ENCODE results near the gene ST6GAL1. TPM values are rescaled to one million over a fixed set of nuclear protein-coding genes. Genes with fewer than 3 reads are reported as not detected.

Gene ST6GAL1
- total RNA-seq, 1 experiment from 2014 or later = 74.2 TPM

- intact Hi-C loops (cut with micrococcal nuclease; ENCODE audit: unreplicated experiment) = no loop called here
- POLR2A ChIA-PET (ENCODE audit: low non-redundant PET) = no interaction called here
- no TSS peak for BruUV-seq (replicated peaks)
Measured at GRCh38 chr3:187072102-187072501, 141.8 kb downstream of the ST6GAL1 start.

GRCh38 chr3:187072511-187072910 is 142.2 kb downstream of the ST6GAL1 start:
- Histone ChIP-seq H3K36me3 (ENCODE audit: insufficient read depth, low read length, poor library complexity, severe bottlenecking) (peaks cover 38% of the 10 kb centered on the region), H3K27me3 (replicated peaks; ENCODE audit: insufficient read depth, low read depth, low read length, poor library complexity) (no peaks in the 10 kb centered on the region), H3K4me3 (ENCODE audit: low read depth, low read length, poor library complexity, severe bottlenecking) (no peak overlapping the region), H3K27ac (ENCODE audit: low read depth, low read length, poor library complexity, severe bottlenecking) (peak overlapping the region; percentile 16), H3K4me1 (ENCODE audit: insufficient read depth, low read length, poor library complexity, severe bottlenecking) (peaks cover 14% of the 10 kb centered on the region), H3K9me3 (ENCODE audit: low read depth, low read length, poor library complexity, severe bottlenecking) (no peaks in the 10 kb centered on the region)
- DNase-seq (ENCODE audit: low spot score) = peak; percentile 56
- ChIA-PET POLR2A (ENCODE audit: low non-redundant PET) (no interaction called here), CTCF (no interaction called here)
- BruUV-seq (replicated peaks) = no TSS peak
- TF ChIP-seq EZH2 (IDR thresholded peaks at IDR 0.05; ENCODE audit: borderline replicate concordance, low read depth, low read length, poor library complexity, severe bottlenecking) = no peak
- no peak for TF ChIP-seq CTCF (conservative IDR thresholded peaks at IDR 0.05; ENCODE audit: low read depth, low read length)
- intact Hi-C loops (cut with micrococcal nuclease; ENCODE audit: unreplicated experiment) = no loop called here

More at GRCh38 chr3:187072102-187072501, 141.8 kb downstream of the ST6GAL1 start:
- no peak for DNase-seq (ENCODE audit: low spot score)
- H3K27me3 ChIP-seq (replicated peaks; ENCODE audit: insufficient read depth, low read depth, low read length, poor library complexity) = no peaks in the 10 kb centered on the region
- H3K4me1 ChIP-seq (ENCODE audit: insufficient read depth, low read length, poor library complexity, severe bottlenecking) = peaks cover 14% of the 10 kb centered on the region
- H3K4me3 ChIP-seq (ENCODE audit: low read depth, low read length, poor library complexity, severe bottlenecking) = no peak overlapping the region
- TF ChIP-seq CTCF (conservative IDR thresholded peaks at IDR 0.05; ENCODE audit: low read depth, low read length) = no peak
- TF ChIP-seq EZH2 (IDR thresholded peaks at IDR 0.05; ENCODE audit: borderline replicate concordance, low read depth, low read length, poor library complexity, severe bottlenecking) = no peak
- H3K9me3 ChIP-seq (ENCODE audit: low read depth, low read length, poor library complexity, severe bottlenecking) = no peaks in the 10 kb centered on the region
- H3K27ac ChIP-seq (ENCODE audit: low read depth, low read length, poor library complexity, severe bottlenecking) = peak overlapping the region; percentile 16
- H3K36me3 ChIP-seq (ENCODE audit: insufficient read depth, low read length, poor library complexity, severe bottlenecking) = peaks cover 38% of the 10 kb centered on the region
- CTCF ChIA-PET = no interaction called here

GRCh38 chr3:187073581-187074098 is 143.3 kb downstream of the ST6GAL1 start:
- TF ChIP-seq CTCF (conservative IDR thresholded peaks at IDR 0.05; ENCODE audit: low read depth, low read length) (no peak), EZH2 (IDR thresholded peaks at IDR 0.05; ENCODE audit: borderline replicate concordance, low read depth, low read length, poor library complexity, severe bottlenecking) (no peak)
- peaks cover 38% of the 10 kb centered on the region for H3K36me3 ChIP-seq (ENCODE audit: insufficient read depth, low read length, poor library complexity, severe bottlenecking)
- peaks cover 14% of the 10 kb centered on the region for H3K4me1 ChIP-seq (ENCODE audit: insufficient read depth, low read length, poor library complexity, severe bottlenecking)
- no peak overlapping the region for H3K27ac ChIP-seq (ENCODE audit: low read depth, low read length, poor library complexity, severe bottlenecking)
- intact Hi-C loops (cut with micrococcal nuclease; ENCODE audit: unreplicated experiment) = no loop called here
- CTCF ChIA-PET = no interaction called here
- no peaks in the 10 kb centered on the region for H3K9me3 ChIP-seq (ENCODE audit: low read depth, low read length, poor library complexity, severe bottlenecking)
- no peaks in the 10 kb centered on the region for H3K27me3 ChIP-seq (replicated peaks; ENCODE audit: insufficient read depth, low read depth, low read length, poor library complexity)
- POLR2A ChIA-PET (ENCODE audit: low non-redundant PET) = interaction anchor here (0.5 kb wide), 1 partner anchor 66 kb away, joined by 6 read pairs; the partner anchor contains the start of gene RPL39L
- no TSS peak for BruUV-seq (replicated peaks)
- no peak overlapping the region for H3K4me3 ChIP-seq (ENCODE audit: low read depth, low read length, poor library complexity, severe bottlenecking)
- no peak for DNase-seq (ENCODE audit: low spot score)

All from A673 (cell line).